ENCODE results near the gene DNER.

DNA sequence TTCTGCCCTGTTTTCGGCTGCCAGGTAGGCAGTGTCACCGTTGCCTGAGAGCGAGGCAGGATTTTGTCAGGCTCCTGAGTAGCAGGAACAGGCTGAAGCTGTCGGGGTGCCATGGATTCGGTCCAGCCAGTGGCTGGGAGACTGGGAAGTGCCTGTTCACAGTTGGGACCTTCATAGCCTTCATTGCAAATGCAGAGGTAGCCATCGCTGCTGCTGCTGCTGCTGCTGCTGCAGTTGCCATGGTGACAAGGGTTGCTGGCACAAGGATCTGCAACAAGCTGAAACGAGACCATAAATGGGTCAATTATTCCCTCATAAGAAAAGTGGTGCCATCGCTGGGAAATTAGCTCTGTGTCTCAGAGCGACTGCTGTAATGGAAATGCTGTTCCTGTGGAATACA, 122.7 kb downstream of the DNER start:
- TF ChIP-seq, protein P1, sequence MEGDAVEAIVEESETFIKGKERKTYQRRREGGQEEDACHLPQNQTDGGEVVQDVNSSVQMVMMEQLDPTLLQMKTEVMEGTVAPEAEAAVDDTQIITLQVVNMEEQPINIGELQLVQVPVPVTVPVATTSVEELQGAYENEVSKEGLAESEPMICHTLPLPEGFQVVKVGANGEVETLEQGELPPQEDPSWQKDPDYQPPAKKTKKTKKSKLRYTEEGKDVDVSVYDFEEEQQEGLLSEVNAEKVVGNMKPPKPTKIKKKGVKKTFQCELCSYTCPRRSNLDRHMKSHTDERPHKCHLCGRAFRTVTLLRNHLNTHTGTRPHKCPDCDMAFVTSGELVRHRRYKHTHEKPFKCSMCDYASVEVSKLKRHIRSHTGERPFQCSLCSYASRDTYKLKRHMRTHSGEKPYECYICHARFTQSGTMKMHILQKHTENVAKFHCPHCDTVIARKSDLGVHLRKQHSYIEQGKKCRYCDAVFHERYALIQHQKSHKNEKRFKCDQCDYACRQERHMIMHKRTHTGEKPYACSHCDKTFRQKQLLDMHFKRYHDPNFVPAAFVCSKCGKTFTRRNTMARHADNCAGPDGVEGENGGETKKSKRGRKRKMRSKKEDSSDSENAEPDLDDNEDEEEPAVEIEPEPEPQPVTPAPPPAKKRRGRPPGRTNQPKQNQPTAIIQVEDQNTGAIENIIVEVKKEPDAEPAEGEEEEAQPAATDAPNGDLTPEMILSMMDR (conservative IDR thresholded peaks at IDR 0.05; ENCODE audit: low read length): no peak
- no peak for TF ChIP-seq EZH2phosphoT487 (IDR thresholded peaks at IDR 0.05; ENCODE audit: borderline replicate concordance)

Data from Loucy (cell line).